Coronary artery (tissue), 2 donors: ENCODE measurements around the gene CIDEA.

Experiments
- DNase-seq: peaks from one replicate; pipeline ENCODE4 v3.0.0-alpha.2; 2017; ENCODE audit warnings: low spot score
- H3K27ac ChIP-seq, 2 donors: fragments of 200-600 bp; sonication (generic); one replicate each; pipeline ENCODE4 v1.5.1; 2016 to 2019
- H3K4me3 ChIP-seq: fragments of 200-600 bp; sonication (generic); 2 replicates; pipeline ENCODE4 v1.5.1; 2016; ENCODE audit warnings: mild to moderate bottlenecking, moderate library complexity
- CTCF ChIP-seq: fragments of 200-600 bp; sonication (generic); IDR thresholded peaks from one replicate; pipeline ENCODE4 v1.5.1; 2019; ENCODE audit warnings: antibody characterized with exemption

CIDEA gene

GRCh38 chr18:12281861-12282260 is 27.7 kb downstream of the CIDEA start:
- Histone ChIP-seq H3K4me3 (no peak overlapping the region), H3K27ac (no peak overlapping the region)
- TF ChIP-seq CTCF: no peak
- DNase-seq: no peak

- no peak for DNase-seq
- H3K27ac ChIP-seq: no peak overlapping the region
- no peak overlapping the region for H3K4me3 ChIP-seq
- no peak for TF ChIP-seq CTCF
These were observed 28.4 kb downstream of the CIDEA start for GRCh38 chr18:12282442-12283039.

- no peak for DNase-seq
- Histone ChIP-seq H3K27ac (no peak overlapping the region), H3K4me3 (no peak overlapping the region)
- no peak for TF ChIP-seq CTCF
These were observed 29.1 kb downstream of the CIDEA start for GRCh38 chr18:12283256-12283655.

- TF ChIP-seq CTCF: no peak
- H3K27ac ChIP-seq: no peak overlapping the region
- no peak overlapping the region for H3K4me3 ChIP-seq
- DNase-seq: no peak
These were observed 29.5 kb downstream of the CIDEA start for GRCh38 chr18:12283666-12284065.

GRCh38 chr18:12287131-12287681 is 33.0 kb downstream of the CIDEA start:
- TF ChIP-seq CTCF: no peak
- peak overlapping the region; percentile 77 to 90 for H3K27ac ChIP-seq
- peak; percentile 73 for DNase-seq
- H3K4me3 ChIP-seq: peak overlapping the region; percentile 81

GRCh38 chr18:12287684-12288402 is 33.7 kb downstream of the CIDEA start:
- peak; percentile 96 for DNase-seq
- H3K4me3 ChIP-seq: peak overlapping the region; percentile 81
- no peak for TF ChIP-seq CTCF
- H3K27ac ChIP-seq: peak overlapping the region; percentile 77 to 90

GRCh38 chr18:12288403-12288755 is 34.2 kb downstream of the CIDEA start:
- Histone ChIP-seq H3K27ac (peak overlapping the region; percentile 77 to 90), H3K4me3 (peak overlapping the region; percentile 81)
- TF ChIP-seq CTCF: no peak
- peak; percentile 72 for DNase-seq
